GM12873 (cell line): ENCODE results near the gene GTF2I.

Source experiments
- TF ChIP-seq, protein P1 (sequence below): IDR thresholded peaks from 2 replicates; pipeline ENCODE4 v1.5.1; 2012; ENCODE audit warnings: low read depth, mild to moderate bottlenecking, moderate library complexity, low read length, control low read depth; ENCODE audit not compliant: insufficient read depth; ENCODE audit errors: missing control alignments

The GTF2I gene

DNA sequence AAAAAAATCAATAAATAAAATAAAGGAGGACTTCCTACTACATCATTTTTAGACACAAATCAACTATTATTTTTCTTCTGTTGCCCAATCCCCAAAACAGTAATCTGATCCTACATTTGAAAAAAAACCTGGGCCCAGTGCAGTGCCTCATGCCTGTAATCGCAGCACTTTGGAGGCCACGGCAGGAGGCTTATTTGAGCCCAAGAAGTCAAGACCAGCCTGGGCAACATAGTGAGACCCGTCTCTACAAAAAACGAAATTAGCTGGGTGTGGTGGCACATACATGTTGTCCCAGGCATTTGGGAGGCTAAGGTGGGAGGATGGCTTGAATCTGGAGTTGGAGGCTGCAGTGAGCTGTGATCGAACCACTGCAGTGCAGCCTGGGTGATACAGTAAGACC lies 2.7 kb upstream of the GTF2I start:
- TF ChIP-seq, protein P1, sequence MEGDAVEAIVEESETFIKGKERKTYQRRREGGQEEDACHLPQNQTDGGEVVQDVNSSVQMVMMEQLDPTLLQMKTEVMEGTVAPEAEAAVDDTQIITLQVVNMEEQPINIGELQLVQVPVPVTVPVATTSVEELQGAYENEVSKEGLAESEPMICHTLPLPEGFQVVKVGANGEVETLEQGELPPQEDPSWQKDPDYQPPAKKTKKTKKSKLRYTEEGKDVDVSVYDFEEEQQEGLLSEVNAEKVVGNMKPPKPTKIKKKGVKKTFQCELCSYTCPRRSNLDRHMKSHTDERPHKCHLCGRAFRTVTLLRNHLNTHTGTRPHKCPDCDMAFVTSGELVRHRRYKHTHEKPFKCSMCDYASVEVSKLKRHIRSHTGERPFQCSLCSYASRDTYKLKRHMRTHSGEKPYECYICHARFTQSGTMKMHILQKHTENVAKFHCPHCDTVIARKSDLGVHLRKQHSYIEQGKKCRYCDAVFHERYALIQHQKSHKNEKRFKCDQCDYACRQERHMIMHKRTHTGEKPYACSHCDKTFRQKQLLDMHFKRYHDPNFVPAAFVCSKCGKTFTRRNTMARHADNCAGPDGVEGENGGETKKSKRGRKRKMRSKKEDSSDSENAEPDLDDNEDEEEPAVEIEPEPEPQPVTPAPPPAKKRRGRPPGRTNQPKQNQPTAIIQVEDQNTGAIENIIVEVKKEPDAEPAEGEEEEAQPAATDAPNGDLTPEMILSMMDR, result no peak

DNA sequence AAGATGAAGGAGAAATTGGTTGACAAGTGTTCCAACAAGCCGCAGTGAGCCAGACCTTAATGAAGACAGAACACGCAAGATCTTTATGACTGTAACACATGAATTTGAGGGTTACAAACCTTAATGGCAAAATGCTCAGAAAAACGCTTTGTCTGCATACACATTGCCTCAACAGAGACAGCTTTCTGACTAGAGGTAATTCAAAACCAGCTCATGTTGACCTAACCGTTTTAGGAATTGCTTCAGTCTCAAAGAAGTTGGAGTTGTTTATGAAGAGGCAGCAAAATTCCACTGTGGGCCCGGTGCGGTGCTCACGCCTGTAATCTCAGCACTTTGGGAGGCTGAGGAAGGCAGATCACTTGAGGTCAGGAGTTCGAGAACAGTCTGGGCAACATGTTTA lies 2.2 kb upstream of the GTF2I start:
- TF ChIP-seq, protein P1, result no peak

DNA sequence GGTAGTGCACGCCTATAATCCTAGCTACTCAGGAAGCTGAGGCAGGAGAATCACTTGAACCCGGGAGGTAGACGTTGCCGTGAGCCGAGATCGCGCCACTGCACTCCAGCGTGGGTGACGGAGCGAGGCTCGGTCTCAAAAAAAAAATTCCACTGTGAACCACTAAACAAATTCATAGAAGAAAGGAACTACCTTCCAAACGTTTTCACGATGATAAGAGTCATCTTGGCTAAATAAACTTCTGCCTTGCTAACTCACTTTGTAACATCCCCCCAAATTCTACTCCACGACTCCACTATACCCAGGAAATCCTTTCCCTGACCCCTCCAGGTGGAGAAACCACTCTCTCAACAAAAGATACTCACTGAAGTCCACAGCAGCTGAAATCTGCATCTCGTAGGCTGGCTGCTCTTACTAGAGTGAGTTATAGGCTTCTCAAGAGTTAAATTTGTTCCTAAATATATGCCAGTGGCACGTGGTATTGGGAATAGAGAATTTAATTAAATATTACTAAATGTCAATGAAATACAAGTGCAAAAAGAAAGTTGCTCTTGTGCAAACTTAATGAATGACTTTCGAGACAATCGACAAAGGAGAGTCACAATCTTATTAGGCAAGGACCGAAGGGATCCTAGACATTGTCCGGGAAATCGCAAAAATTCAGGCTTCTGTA lies 1.6 kb upstream of the GTF2I start:
- TF ChIP-seq, protein P1, result peak; percentile 9

DNA sequence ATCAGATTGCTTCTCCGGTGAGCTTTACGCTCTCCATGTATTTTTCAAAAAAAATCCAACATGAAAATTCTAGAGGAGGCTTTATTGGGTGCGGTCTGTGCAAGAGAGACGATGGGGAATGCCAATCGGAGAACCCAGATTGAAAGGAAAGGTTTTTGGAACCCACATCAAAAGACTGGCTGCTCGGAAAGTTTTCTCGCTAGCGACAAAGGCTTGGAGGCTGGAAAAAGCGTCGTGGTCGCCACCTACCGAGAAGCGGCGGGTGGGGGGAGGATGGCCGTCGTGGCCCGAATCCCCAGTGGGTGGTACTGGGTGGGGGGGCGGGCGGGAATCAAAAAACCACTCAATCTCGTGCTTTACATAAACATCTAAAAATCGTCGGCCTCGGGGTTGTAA lies 1.1 kb upstream of the GTF2I start:
- TF ChIP-seq, protein P1, result peak; percentile 5

DNA sequence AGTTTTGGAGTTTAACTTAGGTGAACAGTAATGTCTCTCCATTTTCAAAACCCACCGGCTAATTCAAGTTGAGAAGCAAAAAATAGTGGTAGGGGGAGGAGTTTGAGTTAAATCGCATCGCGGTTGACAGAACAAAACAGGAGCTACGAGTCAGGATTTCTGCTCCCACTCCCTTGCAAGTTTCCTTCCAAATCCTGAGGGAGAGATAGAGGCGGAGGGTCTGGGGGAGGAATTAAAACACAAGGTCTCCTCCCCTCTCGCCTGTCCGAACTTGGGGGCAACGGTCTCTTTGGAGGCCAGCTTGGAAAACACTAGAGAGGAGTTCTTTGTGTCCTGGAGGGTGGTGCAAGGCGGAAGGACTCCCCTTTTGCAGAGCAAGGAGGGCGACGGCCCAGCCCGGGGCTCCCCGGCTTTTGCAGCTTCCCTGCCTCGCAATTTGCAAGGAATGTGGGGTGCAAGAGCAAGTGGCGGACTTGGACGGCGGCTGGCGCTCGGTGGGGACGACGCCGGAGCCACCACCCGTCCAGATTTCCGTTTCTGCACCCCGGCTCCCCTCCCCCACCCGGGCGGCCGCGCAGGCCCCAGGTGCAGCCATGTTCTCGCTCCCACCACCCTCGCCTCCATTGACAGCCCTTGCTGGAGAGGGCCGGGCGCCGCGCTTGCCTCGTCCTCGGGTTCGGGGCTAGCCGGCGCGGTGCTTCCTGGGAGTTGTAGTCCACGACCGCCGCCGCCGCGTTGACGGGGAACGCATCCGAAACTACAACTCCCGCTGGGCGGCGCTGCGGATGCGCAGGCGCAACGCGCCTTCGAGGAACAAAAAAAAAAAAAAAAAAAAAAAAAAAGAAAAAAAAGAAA lies 454 bp upstream of the GTF2I start:
- TF ChIP-seq, protein P1, result peak; percentile 15

DNA sequence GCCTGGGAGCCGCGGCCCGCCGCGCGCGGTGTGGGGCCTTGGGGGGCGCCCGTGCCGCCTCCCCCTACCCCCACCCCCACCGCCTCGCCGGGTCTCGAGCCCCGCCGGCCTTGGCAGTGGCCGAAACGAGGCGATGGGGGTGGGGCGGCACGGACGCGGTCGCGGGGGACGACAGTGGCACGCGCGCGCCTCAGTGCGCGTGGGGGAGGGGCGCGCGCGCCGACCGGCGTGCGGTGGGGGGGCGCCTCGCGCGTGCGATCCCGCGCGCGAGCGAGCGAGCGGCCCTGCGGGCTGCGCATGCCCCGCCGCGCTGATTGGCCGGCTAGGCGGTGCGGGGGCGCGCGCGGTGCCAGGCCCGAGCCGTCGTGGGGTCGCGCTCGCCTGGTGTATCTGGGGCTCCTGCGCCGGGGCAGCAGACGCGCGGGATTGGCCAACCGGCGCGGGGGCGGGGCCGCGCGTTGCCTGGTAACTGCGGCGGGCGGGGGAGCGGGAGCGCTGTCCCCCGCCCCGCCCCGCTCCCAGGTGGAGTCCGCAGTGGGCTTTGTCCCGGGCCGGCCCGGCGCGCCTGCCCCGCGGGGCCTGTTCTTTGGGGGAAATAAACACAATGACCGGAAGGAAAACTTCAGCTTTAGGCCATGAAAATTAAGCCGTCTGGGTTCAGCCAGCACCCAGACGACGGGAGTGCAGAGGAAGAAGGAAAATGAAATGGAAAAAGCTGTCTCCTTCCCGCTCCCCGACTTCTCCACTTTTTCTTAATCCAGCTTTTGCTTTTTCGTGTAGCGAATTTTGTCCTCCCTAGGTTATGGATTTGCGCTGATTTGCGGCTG lies 873 bp downstream of the GTF2I start:
- TF ChIP-seq, protein P1, result no peak
